HepG2 (cell line): ENCODE results near the gene NKX2-3. TPM values are rescaled to one million over a fixed set of nuclear protein-coding genes. Genes with fewer than 3 reads are reported as not detected.

Experiments used
- AFF4 ChIP-seq: sonication (generic); formaldehyde crosslinking; IDR thresholded peaks from 2 replicates; pipeline ENCODE4 v1.4.0; 2020; ENCODE audit warnings: missing genetic modification reagents
- ARNT2 ChIP-seq: sonication (generic); formaldehyde crosslinking; IDR thresholded peaks from 2 replicates; pipeline ENCODE4 v1.8.0; 2022; ENCODE audit warnings: mild to moderate bottlenecking, low read depth, missing genetic modification reagents, moderate library complexity
- CENPT ChIP-seq: sonication (generic); formaldehyde crosslinking; IDR thresholded peaks from 2 replicates; pipeline ENCODE4 v1.8.0; 2022; ENCODE audit warnings: low read depth, mild to moderate bottlenecking, moderate library complexity, missing genetic modification reagents
- KDM5B ChIP-seq: sonication (generic); formaldehyde crosslinking; IDR thresholded peaks from 2 replicates; pipeline ENCODE4 v1.4.0; 2020; ENCODE audit warnings: missing genetic modification reagents, mild to moderate bottlenecking, borderline replicate concordance
- KLF13 ChIP-seq: sonication (generic); formaldehyde crosslinking; IDR thresholded peaks from 2 replicates; pipeline ENCODE4 v1.4.0; 2020; ENCODE audit warnings: mild to moderate bottlenecking, missing genetic modification reagents
- MYC ChIP-seq: sonication (generic); formaldehyde crosslinking; IDR thresholded peaks from 2 replicates; pipeline ENCODE4 v1.9.0; 2021; ENCODE audit warnings: missing genetic modification reagents, borderline replicate concordance
- NCOR1 ChIP-seq: fragments of 200-600 bp; sonication (generic); IDR thresholded peaks from 2 replicates; pipeline ENCODE4 v1.7.0; 2017; ENCODE audit warnings: antibody characterized with exemption, low read length, borderline replicate concordance
- NR2F1 ChIP-seq, 2 experiments: fragments of 450-650 bp in 1 of 2; formaldehyde crosslinking in 1 of 2; IDR thresholded peaks; 2 replicates each; pipeline versions ENCODE4 v1.5.0 to v1.6.1; 2016 to 2020; ENCODE audit warnings: mild to moderate bottlenecking in 1 of 2, missing compliant biosample characterization in 1 of 2, missing genetic modification reagents in 1 of 2, moderate library complexity in 1 of 2
- NRL ChIP-seq: sonication (generic); formaldehyde crosslinking; IDR thresholded peaks from 2 replicates; pipeline ENCODE4 v1.5.0; 2020; ENCODE audit warnings: missing genetic modification reagents, mild to moderate bottlenecking, moderate library complexity, borderline replicate concordance
- ONECUT2 ChIP-seq: sonication (generic); formaldehyde crosslinking; IDR thresholded peaks from 2 replicates; pipeline ENCODE4 v1.4.0; 2020; ENCODE audit warnings: missing genetic modification reagents
- SAP130 ChIP-seq: IDR thresholded peaks from 2 replicates; pipeline ENCODE4 v1.6.1; 2016; ENCODE audit warnings: low read depth
- TBX3 ChIP-seq: fragments of 450-650 bp; IDR thresholded peaks from 2 replicates; pipeline ENCODE4 v1.6.1; 2017; ENCODE audit warnings: antibody characterized with exemption, mild to moderate bottlenecking, inconsistent platforms, borderline replicate concordance
- TFDP2 ChIP-seq: sonication (generic); formaldehyde crosslinking; IDR thresholded peaks from 2 replicates; pipeline ENCODE4 v1.4.0; 2020; ENCODE audit warnings: missing genetic modification reagents
- ZBTB49 ChIP-seq: sonication (generic); formaldehyde crosslinking; IDR thresholded peaks from 2 replicates; pipeline ENCODE4 v1.4.0; 2020; ENCODE audit warnings: missing genetic modification reagents, borderline replicate concordance
- ZMYM4 ChIP-seq: sonication (generic); formaldehyde crosslinking; IDR thresholded peaks from 2 replicates; pipeline ENCODE4 v1.8.1; 2023; ENCODE audit warnings: mild to moderate bottlenecking, missing genetic modification reagents
- ZNF546 ChIP-seq: sonication (generic); formaldehyde crosslinking; conservative IDR thresholded peaks from 2 replicates; pipeline ENCODE4 v1.8.1; 2023; ENCODE audit warnings: mild to moderate bottlenecking, missing genetic modification reagents
- ZNF703 ChIP-seq: sonication (generic); formaldehyde crosslinking; IDR thresholded peaks from 2 replicates; pipeline ENCODE4 v1.5.1; 2020; ENCODE audit warnings: missing genetic modification reagents, mild to moderate bottlenecking, moderate library complexity, borderline replicate concordance
- ZNF777 ChIP-seq: sonication (generic); formaldehyde crosslinking; IDR thresholded peaks from 2 replicates; pipeline ENCODE4 v1.4.0; 2020; ENCODE audit warnings: missing genetic modification reagents
- ZNF792 ChIP-seq: IDR thresholded peaks from 2 replicates; pipeline ENCODE4 v1.6.1; 2016
- polyA plus RNA-seq, 8 experiments: library from polyadenylated mRNA; depleted of rRNA in 3 of 8; stranded (reverse) in 7 of 8; unstranded in 1 of 8; fragments of >200 nt; fragmentation: Illumina TruSeq in 4 of 8; extraction: Trizol in 4 of 8; gene quantifications; 2 replicates each; pipeline versions ENCODE4 v1.2.1 to v1.2.3, GENCODE V29; 2011 to 2016; ENCODE audit warnings: low read depth in 4 of 8, missing spikeins in 1 of 8, mixed read lengths in 1 of 8; ENCODE audit not compliant: insufficient read depth in 1 of 8
- total RNA-seq, 5 experiments: library from RNA; depleted of rRNA; stranded (reverse); fragments of >200 nt; fragmentation: Illumina TruSeq; extraction: Trizol; gene quantifications; 2 replicates each; pipeline ENCODE4 v1.2.3, GENCODE V29; 2016; ENCODE audit warnings: low read depth in 1 of 5

NKX2-3 gene
- total and polyA plus RNA-seq, 2 of the 13 experiments (the other 11 are each of a cell fraction or from before 2014, with no cell fraction given), result not detected

GRCh38 chr10:99536338-99537085 lies 3.8 kb downstream of the NKX2-3 start (continued):
- TF ChIP-seq NRL (CRISPR knock-in tag) (0 out of 2 replicates have a peak, but pooled peaks have one; percentile 37), NR2F1 (CRISPR knock-in tag; IDR thresholded peaks at IDR 0.05) (no peak), KLF13 (CRISPR knock-in tag) (no peak), ONECUT2 (CRISPR knock-in tag) (no peak), AFF4 (CRISPR knock-in tag) (no peak), CENPT (CRISPR knock-in tag) (no peak), ZNF546 (CRISPR knock-in tag) (no peak), ZNF777 (peak; percentile 49; the same call in 1 of the 2 replicates), SAP130 (CRISPR knock-in tag) (no peak), TBX3 (no peak), ARNT2 (no peak), KDM5B (CRISPR knock-in tag) (no peak), ZNF703 (CRISPR knock-in tag) (no peak), TFDP2 (CRISPR knock-in tag) (no peak), NCOR1 (no peak), ZBTB49 (no peak), MYC (CRISPR knock-in tag) (no peak), ZMYM4 (0 out of 2 replicates have a peak, but pooled peaks have one; percentile 16), ZNF792 (no peak)
